ENCODE data around the gene FAM193B.

DNA sequence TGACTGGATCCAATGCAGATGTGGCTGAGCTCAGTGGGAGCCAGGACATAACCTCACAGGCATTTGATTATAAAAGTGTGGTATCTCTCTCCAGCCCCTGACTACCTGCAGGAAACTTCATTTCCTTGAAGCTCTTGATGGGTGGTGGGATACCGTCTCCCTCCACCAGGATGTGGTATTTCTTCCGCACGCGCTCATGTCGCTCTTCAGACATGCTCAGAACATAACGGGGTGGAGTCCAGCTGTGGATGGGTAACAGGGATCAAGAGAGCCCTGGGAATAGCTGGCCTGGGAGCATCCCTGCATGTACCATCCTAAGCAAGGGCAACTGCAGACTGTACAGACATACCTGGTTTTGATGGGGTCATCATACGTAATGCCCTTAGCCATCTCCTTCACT is 38.8 kb downstream of the FAM193B start:
- TF ChIP-seq, protein P1, sequence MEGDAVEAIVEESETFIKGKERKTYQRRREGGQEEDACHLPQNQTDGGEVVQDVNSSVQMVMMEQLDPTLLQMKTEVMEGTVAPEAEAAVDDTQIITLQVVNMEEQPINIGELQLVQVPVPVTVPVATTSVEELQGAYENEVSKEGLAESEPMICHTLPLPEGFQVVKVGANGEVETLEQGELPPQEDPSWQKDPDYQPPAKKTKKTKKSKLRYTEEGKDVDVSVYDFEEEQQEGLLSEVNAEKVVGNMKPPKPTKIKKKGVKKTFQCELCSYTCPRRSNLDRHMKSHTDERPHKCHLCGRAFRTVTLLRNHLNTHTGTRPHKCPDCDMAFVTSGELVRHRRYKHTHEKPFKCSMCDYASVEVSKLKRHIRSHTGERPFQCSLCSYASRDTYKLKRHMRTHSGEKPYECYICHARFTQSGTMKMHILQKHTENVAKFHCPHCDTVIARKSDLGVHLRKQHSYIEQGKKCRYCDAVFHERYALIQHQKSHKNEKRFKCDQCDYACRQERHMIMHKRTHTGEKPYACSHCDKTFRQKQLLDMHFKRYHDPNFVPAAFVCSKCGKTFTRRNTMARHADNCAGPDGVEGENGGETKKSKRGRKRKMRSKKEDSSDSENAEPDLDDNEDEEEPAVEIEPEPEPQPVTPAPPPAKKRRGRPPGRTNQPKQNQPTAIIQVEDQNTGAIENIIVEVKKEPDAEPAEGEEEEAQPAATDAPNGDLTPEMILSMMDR (IDR thresholded peaks at IDR 0.05; ENCODE audit: insufficient read depth, low read length): no peak
- TF ChIP-seq, protein P2, sequence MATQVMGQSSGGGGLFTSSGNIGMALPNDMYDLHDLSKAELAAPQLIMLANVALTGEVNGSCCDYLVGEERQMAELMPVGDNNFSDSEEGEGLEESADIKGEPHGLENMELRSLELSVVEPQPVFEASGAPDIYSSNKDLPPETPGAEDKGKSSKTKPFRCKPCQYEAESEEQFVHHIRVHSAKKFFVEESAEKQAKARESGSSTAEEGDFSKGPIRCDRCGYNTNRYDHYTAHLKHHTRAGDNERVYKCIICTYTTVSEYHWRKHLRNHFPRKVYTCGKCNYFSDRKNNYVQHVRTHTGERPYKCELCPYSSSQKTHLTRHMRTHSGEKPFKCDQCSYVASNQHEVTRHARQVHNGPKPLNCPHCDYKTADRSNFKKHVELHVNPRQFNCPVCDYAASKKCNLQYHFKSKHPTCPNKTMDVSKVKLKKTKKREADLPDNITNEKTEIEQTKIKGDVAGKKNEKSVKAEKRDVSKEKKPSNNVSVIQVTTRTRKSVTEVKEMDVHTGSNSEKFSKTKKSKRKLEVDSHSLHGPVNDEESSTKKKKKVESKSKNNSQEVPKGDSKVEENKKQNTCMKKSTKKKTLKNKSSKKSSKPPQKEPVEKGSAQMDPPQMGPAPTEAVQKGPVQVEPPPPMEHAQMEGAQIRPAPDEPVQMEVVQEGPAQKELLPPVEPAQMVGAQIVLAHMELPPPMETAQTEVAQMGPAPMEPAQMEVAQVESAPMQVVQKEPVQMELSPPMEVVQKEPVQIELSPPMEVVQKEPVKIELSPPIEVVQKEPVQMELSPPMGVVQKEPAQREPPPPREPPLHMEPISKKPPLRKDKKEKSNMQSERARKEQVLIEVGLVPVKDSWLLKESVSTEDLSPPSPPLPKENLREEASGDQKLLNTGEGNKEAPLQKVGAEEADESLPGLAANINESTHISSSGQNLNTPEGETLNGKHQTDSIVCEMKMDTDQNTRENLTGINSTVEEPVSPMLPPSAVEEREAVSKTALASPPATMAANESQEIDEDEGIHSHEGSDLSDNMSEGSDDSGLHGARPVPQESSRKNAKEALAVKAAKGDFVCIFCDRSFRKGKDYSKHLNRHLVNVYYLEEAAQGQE (IDR thresholded peaks at IDR 0.05; ENCODE audit: insufficient replicate concordance, low read depth): no peak
- TF ChIP-seq POLR2AphosphoS5 (IDR thresholded peaks at IDR 0.05; ENCODE audit: low read depth): no peak
- no peak for TF ChIP-seq SPI1 (IDR thresholded peaks at IDR 0.05; ENCODE audit: borderline replicate concordance, low read depth)

Measured in HL-60 (cell line).